NCI-H1417 (cell line): Measurements from ENCODE around the gene PODXL.

Experiments
- DNase-seq, 3 experiments: peaks; one replicate each; lab custom pipeline; 2025; lab: John Stamatoyannopoulos, UW

Gene PODXL

GRCh38 chr7:131564640-131565039 is 8.2 kb upstream of the PODXL start:
- no peak for DNase-seq

GRCh38 chr7:131563918-131564317 is 7.5 kb upstream of the PODXL start:
- no peak for DNase-seq

GRCh38 chr7:131562941-131563340 is 6.5 kb upstream of the PODXL start:
- DNase-seq = no peak

GRCh38 chr7:131560061-131560460 is 3.6 kb upstream of the PODXL start:
- no peak for DNase-seq

GRCh38 chr7:131557652-131558385 is 1.4 kb upstream of the PODXL start:
- peak in 1 of 3 experiments; percentile 31 for DNase-seq

GRCh38 chr7:131556909-131557651 is 652 bp upstream of the PODXL start:
- peak in 2 of 3 experiments; percentile 77 to 78 for DNase-seq

- DNase-seq = peak; percentile 52 to 72 (median 58)
These were observed 826 bp downstream of the PODXL start for GRCh38 chr7:131555552-131556052.

GRCh38 chr7:131554880-131555516 is 1.4 kb downstream of the PODXL start:
- DNase-seq = peak in 1 of 3 experiments; percentile 34

- DNase-seq = no peak
These were observed 2.5 kb downstream of the PODXL start for GRCh38 chr7:131553931-131554330.

- DNase-seq = no peak
These were observed 4.4 kb downstream of the PODXL start for GRCh38 chr7:131552053-131552452.

GRCh38 chr7:131550846-131551245 is 5.6 kb downstream of the PODXL start:
- no peak for DNase-seq

- no peak for DNase-seq
These were observed 8.1 kb downstream of the PODXL start for GRCh38 chr7:131548371-131548770.

- no peak for DNase-seq
These were observed 8.8 kb downstream of the PODXL start for GRCh38 chr7:131547589-131547988.

- no peak for DNase-seq
These were observed 9.8 kb downstream of the PODXL start for GRCh38 chr7:131546583-131547141.

- no peak for DNase-seq
These were observed 10.3 kb downstream of the PODXL start for GRCh38 chr7:131546126-131546525.

- peak; percentile 11 to 78 (median 63) for DNase-seq
These were observed 11.8 kb downstream of the PODXL start for GRCh38 chr7:131544449-131545301.

GRCh38 chr7:131544021-131544420 is 12.4 kb downstream of the PODXL start:
- no peak for DNase-seq

- no peak for DNase-seq
These were observed 13.1 kb downstream of the PODXL start for GRCh38 chr7:131543298-131543697.

- no peak for DNase-seq
These were observed 15.8 kb downstream of the PODXL start for GRCh38 chr7:131540491-131541162.

GRCh38 chr7:131538813-131539179 is 17.6 kb downstream of the PODXL start:
- DNase-seq = no peak
